Liver (tissue), 9 donors: ENCODE measurements around the gene PKN2. TPM values are rescaled to one million over a fixed set of nuclear protein-coding genes. Genes with fewer than 3 reads are reported as not detected.

Experiments used
- DNase-seq: peaks from one replicate; pipeline ENCODE4 v3.0.0-alpha.2; 2017; ENCODE audit warnings: low spot score
- H3K27ac ChIP-seq, 2 donors: one replicate each; pipeline ENCODE4 v1.7.0; 2013; ENCODE audit warnings: inconsistent platforms in 2 of 2, low read length in 2 of 2, control low read depth in 1 of 2, low read depth in 1 of 2, mild to moderate bottlenecking in 1 of 2
- H3K27me3 ChIP-seq, 4 donors: one replicate each; pipeline versions ENCODE4 v1.6.1 to v1.7.0; 2013; ENCODE audit warnings: low read length in 3 of 4, inconsistent platforms in 1 of 4, mild to moderate bottlenecking in 1 of 4, moderate library complexity in 1 of 4; ENCODE audit not compliant: control insufficient read depth in 4 of 4, insufficient read depth in 4 of 4
- H3K36me3 ChIP-seq, 4 donors: one replicate each; pipeline versions ENCODE4 v1.6.1 to v1.7.0; 2013; ENCODE audit warnings: low read length in 3 of 4, mild to moderate bottlenecking in 3 of 4, low read depth in 1 of 4, moderate library complexity in 1 of 4; ENCODE audit not compliant: control insufficient read depth in 4 of 4, insufficient read depth in 3 of 4
- H3K4me1 ChIP-seq, 4 donors: one replicate each; pipeline versions ENCODE4 v1.6.1 to v1.7.0; 2013; ENCODE audit warnings: low read length in 3 of 4, mild to moderate bottlenecking in 3 of 4, moderate library complexity in 1 of 4; ENCODE audit not compliant: control insufficient read depth in 4 of 4, insufficient read depth in 4 of 4
- H3K4me3 ChIP-seq, 3 donors: one replicate each; pipeline versions ENCODE4 v1.6.1 to v1.7.0; 2013; ENCODE audit warnings: low read length in 3 of 3, control low read depth in 1 of 3, low read depth in 1 of 3, mild to moderate bottlenecking in 1 of 3
- H3K9ac ChIP-seq, 2 donors: one replicate each; pipeline ENCODE4 v1.7.0; 2013; ENCODE audit warnings: low read length in 2 of 2, mild to moderate bottlenecking in 2 of 2, moderate library complexity in 2 of 2, control low read depth in 1 of 2, low read depth in 1 of 2
- H3K9me3 ChIP-seq, 4 donors: one replicate each; pipeline versions ENCODE4 v1.6.1 to v1.7.0; 2013; ENCODE audit warnings: low read length in 3 of 4; ENCODE audit not compliant: control insufficient read depth in 4 of 4
- ATF3 ChIP-seq: IDR thresholded peaks from 2 replicates; pipeline ENCODE4 v1.6.1; 2016; ENCODE audit warnings: antibody characterized with exemption
- CTCF ChIP-seq: fragments of 150-350 bp; IDR thresholded peaks from 2 replicates; pipeline ENCODE4 v1.5.1; 2017; ENCODE audit warnings: improper control_type of control experiment, low read depth, low read length; ENCODE audit not compliant: missing input control
- FOXA1 ChIP-seq: IDR thresholded peaks from 2 replicates; pipeline ENCODE4 v1.6.1; 2016; ENCODE audit warnings: antibody characterized with exemption
- FOXA2 ChIP-seq: IDR thresholded peaks from 2 replicates; pipeline ENCODE4 v1.6.1; 2016; ENCODE audit warnings: antibody characterized with exemption
- GABPA ChIP-seq, 2 donors: IDR thresholded peaks in 1 of 2; conservative IDR thresholded peaks in 1 of 2; 2 replicates each; pipeline ENCODE4 v1.6.1; 2016; ENCODE audit warnings: antibody characterized with exemption in 2 of 2, mild to moderate bottlenecking in 1 of 2, moderate library complexity in 1 of 2
- HNF4A ChIP-seq, 2 donors: conservative IDR thresholded peaks; 2 replicates each; pipeline ENCODE4 v1.6.1; 2016; ENCODE audit warnings: antibody characterized with exemption in 2 of 2, mild to moderate bottlenecking in 2 of 2
- HNF4G ChIP-seq: IDR thresholded peaks from 2 replicates; pipeline ENCODE4 v1.6.1; 2016; ENCODE audit warnings: antibody characterized with exemption
- JUND ChIP-seq, 2 donors: IDR thresholded peaks; 2 replicates each; pipeline ENCODE4 v1.6.1; 2016; ENCODE audit warnings: antibody characterized with exemption in 2 of 2
- MAX ChIP-seq: IDR thresholded peaks from 2 replicates; pipeline ENCODE4 v1.6.1; 2016; ENCODE audit warnings: antibody characterized with exemption
- NR2F2 ChIP-seq: IDR thresholded peaks from 2 replicates; pipeline ENCODE4 v1.6.1; 2016; ENCODE audit warnings: antibody characterized with exemption
- RAD21 ChIP-seq, 2 donors: IDR thresholded peaks; 2 replicates each; pipeline ENCODE4 v1.6.1; 2016; ENCODE audit warnings: antibody characterized with exemption in 2 of 2, mild to moderate bottlenecking in 2 of 2
- REST ChIP-seq: IDR thresholded peaks from 2 replicates; pipeline ENCODE4 v1.6.1; 2016; ENCODE audit warnings: antibody characterized with exemption, mild to moderate bottlenecking
- RXRA ChIP-seq, 2 donors: IDR thresholded peaks; 2 replicates each; pipeline ENCODE4 v1.6.1; 2017 to 2018; ENCODE audit warnings: antibody characterized with exemption in 2 of 2, mild to moderate bottlenecking in 1 of 2
- SP1 ChIP-seq: IDR thresholded peaks from 2 replicates; pipeline ENCODE4 v1.6.1; 2018; ENCODE audit warnings: antibody characterized with exemption, mild to moderate bottlenecking
- TAF1 ChIP-seq: conservative IDR thresholded peaks from 2 replicates; pipeline ENCODE4 v1.6.1; 2016; ENCODE audit warnings: antibody characterized with exemption, mild to moderate bottlenecking
- YY1 ChIP-seq: IDR thresholded peaks from 2 replicates; pipeline ENCODE4 v1.6.1; 2016; ENCODE audit warnings: antibody characterized with exemption, mild to moderate bottlenecking
- ZBTB33 ChIP-seq: IDR thresholded peaks from 2 replicates; pipeline ENCODE4 v1.6.1; 2016; ENCODE audit warnings: antibody characterized with exemption
- polyA plus RNA-seq, 2 donors: library from polyadenylated mRNA; stranded (reverse) in 1 of 2; unstranded in 1 of 2; fragments of 200-250 nt in 1 of 2; fragments of >200 nt in 1 of 2; fragmentation: Nextera tagmentation in 1 of 2; extraction: Ambion mirVana in 1 of 2; gene quantifications; one replicate each; pipeline versions ENCODE4 v1.2.1 to v1.2.3, GENCODE V29; 2013 to 2015
- total RNA-seq, 2 donors: library from RNA; depleted of rRNA; stranded (reverse); fragments of >200 nt; gene quantifications; one replicate each; pipeline ENCODE4 v1.2.3, GENCODE V29; 2014
- donor health status: healthy.
- donor health status: healthy.
- donor health status: healthy.
- donor health status: healthy.
- donor health status: healthy.

PKN2 gene
- total and polyA plus RNA-seq, 4 donors = 4.4 to 20.7 (median 13.3) TPM

GRCh38 chr1:88645886-88646285 is 38.2 kb upstream of the PKN2 start:
- H3K4me1 ChIP-seq = peaks cover 0 to 4% (median 1%) of the 10 kb centered on the region in 4 donors
- DNase-seq = no peak
- H3K36me3 ChIP-seq = no peaks in the 10 kb centered on the region
- no peak overlapping the region for H3K27ac ChIP-seq
- TF ChIP-seq ZBTB33 = no peak
- TF ChIP-seq TAF1 = no peak
- no peak for TF ChIP-seq CTCF
- TF ChIP-seq YY1 = no peak
- TF ChIP-seq REST = no peak
- TF ChIP-seq HNF4A (conservative IDR thresholded peaks at IDR 0.05) = no peak
- no peak for TF ChIP-seq FOXA1
- no peak for TF ChIP-seq RAD21 (IDR thresholded peaks at IDR 0.05)
- no peak for TF ChIP-seq RXRA (IDR thresholded peaks at IDR 0.05)
- TF ChIP-seq ATF3 = no peak
- no peak for TF ChIP-seq NR2F2
- no peak for TF ChIP-seq FOXA2
- no peak for TF ChIP-seq GABPA (IDR thresholded peaks at IDR 0.05 in 1 of 2, conservative IDR thresholded peaks at IDR 0.05 in 1 of 2)
- no peak for TF ChIP-seq JUND (IDR thresholded peaks at IDR 0.05)
- no peak for TF ChIP-seq SP1
- no peak for TF ChIP-seq MAX
- TF ChIP-seq HNF4G = no peak
- no peaks in the 10 kb centered on the region for H3K9me3 ChIP-seq
- no peak overlapping the region for H3K9ac ChIP-seq
- no peak overlapping the region for H3K4me3 ChIP-seq
- no peaks in the 10 kb centered on the region for H3K27me3 ChIP-seq
